K562 (cell line): Measurements from ENCODE around the gene SLC10A3. TPM values are rescaled to one million over a fixed set of nuclear protein-coding genes. Genes with fewer than 3 reads are reported as not detected.

Experiments used
- DDX20 ChIP-seq: fragments of 450-650 bp; IDR thresholded peaks from 2 replicates; pipeline ENCODE4 v1.6.1; 2016; ENCODE audit warnings: missing genetic modification characterization, low read depth, mild to moderate bottlenecking, missing compliant biosample characterization, moderate library complexity
- ELF2 ChIP-seq: fragments of 250-450 bp; sonication (Bioruptor Pico); IDR thresholded peaks from 2 replicates; pipeline ENCODE4 v1.5.0; 2021; ENCODE audit warnings: mild to moderate bottlenecking
- HCFC1 ChIP-seq: IDR thresholded peaks from 2 replicates; pipeline ENCODE4 v1.6.1; 2012; ENCODE audit warnings: low read depth, low read length, improper control_type of control experiment
- HMGN3 ChIP-seq: IDR thresholded peaks from 2 replicates; pipeline ENCODE4 v1.6.1; 2011; ENCODE audit warnings: borderline replicate concordance, low read depth, mild to moderate bottlenecking, mixed read lengths, low read length; ENCODE audit not compliant: insufficient read length; ENCODE audit errors: extremely low read depth
- NRF1 ChIP-seq, 2 experiments: fragments of 450-650 bp; IDR thresholded peaks in 1 of 2; conservative IDR thresholded peaks in 1 of 2; 2 replicates each; pipeline ENCODE4 v1.6.1; 2014; ENCODE audit warnings: mild to moderate bottlenecking in 2 of 2
- POU5F1 ChIP-seq: fragments of 150-350 bp; IDR thresholded peaks from 2 replicates; pipeline ENCODE4 v1.6.1; 2014; ENCODE audit warnings: borderline replicate concordance, low read length, low read depth, mild to moderate bottlenecking; ENCODE audit not compliant: partially characterized antibody
- RAD51 ChIP-seq: fragments of 450-650 bp; IDR thresholded peaks from 2 replicates; pipeline ENCODE4 v1.7.1; 2016; ENCODE audit warnings: low read depth, mild to moderate bottlenecking, borderline replicate concordance
- SIX5 ChIP-seq, 2 experiments: IDR thresholded peaks; 2 replicates each; pipeline ENCODE4 v1.6.1; 2011; ENCODE audit warnings: low read length in 2 of 2, borderline replicate concordance in 1 of 2, low read depth in 1 of 2, mild to moderate bottlenecking in 1 of 2, moderate library complexity in 1 of 2; ENCODE audit not compliant: insufficient read depth in 1 of 2
- TCF3 ChIP-seq: sonication (generic); formaldehyde crosslinking; IDR thresholded peaks from 2 replicates; pipeline ENCODE4 v1.4.0; 2020; ENCODE audit warnings: mild to moderate bottlenecking, missing genetic modification reagents
- TFAM ChIP-seq: fragments of 250-450 bp; sonication (Bioruptor Pico); conservative IDR thresholded peaks from 2 replicates; pipeline ENCODE4 v1.5.0; 2021; ENCODE audit warnings: mild to moderate bottlenecking, moderate library complexity
- ZNF165 ChIP-seq: fragments of 250-450 bp; sonication (Bioruptor Pico); IDR thresholded peaks from 2 replicates; pipeline ENCODE4 v1.4.0; 2020; ENCODE audit warnings: borderline replicate concordance
- ZNF253 ChIP-seq: fragments of 250-450 bp; sonication (Bioruptor Pico); conservative IDR thresholded peaks from 2 replicates; pipeline ENCODE4 v1.6.1; 2021; ENCODE audit warnings: mild to moderate bottlenecking
- polyA plus RNA-seq, 8 experiments: library from polyadenylated mRNA; depleted of rRNA in 4 of 8; stranded (reverse) in 5 of 8; unstranded in 3 of 8; fragments of >200 nt; fragmentation: Nextera tagmentation in 2 of 8; fragmentation: Illumina TruSeq in 1 of 8; extraction: Ambion mirVana in 2 of 8; extraction: Trizol in 1 of 8; gene quantifications; 2 replicates each; pipeline versions ENCODE4 v1.2.1 to v1.2.3, GENCODE V29; 2011 to 2014; ENCODE audit warnings: inconsistent platforms in 1 of 8, missing spikeins in 1 of 8
- total RNA-seq, 7 experiments: library from RNA; depleted of rRNA in 6 of 7; stranded (reverse); fragments of >200 nt in 6 of 7; fragmentation: Illumina TruSeq in 2 of 7; extraction: Trizol in 2 of 7; gene quantifications; 2 replicates each; pipeline versions ENCODE4 v1.2.1 to v1.2.3, GENCODE V29; 2011 to 2021; ENCODE audit warnings: low replicate concordance in 1 of 7
- TF ChIP-seq, protein P1 (sequence below): fragments of 450-650 bp; IDR thresholded peaks from 2 replicates; pipeline ENCODE4 v1.6.1; 2016; ENCODE audit warnings: mild to moderate bottlenecking, moderate library complexity
- TF ChIP-seq, protein P2 (sequence below): sonication (generic); formaldehyde crosslinking; IDR thresholded peaks from 2 replicates; pipeline ENCODE4 v1.8.1; 2023; ENCODE audit warnings: mild to moderate bottlenecking, missing genetic modification reagents
- TF ChIP-seq, protein P3 (sequence below): fragments of 250-450 bp; sonication (Bioruptor Pico); IDR thresholded peaks from 2 replicates; pipeline ENCODE4 v1.8.0; 2022; ENCODE audit warnings: moderate library complexity, mild to moderate bottlenecking, inconsistent platforms

Gene SLC10A3
- total and polyA plus RNA-seq, 9 of the 15 experiments (the other 6 are each of a cell fraction or from before 2014, with no cell fraction given): 5.2 to 30.6 (median 16.7) TPM

DNA sequence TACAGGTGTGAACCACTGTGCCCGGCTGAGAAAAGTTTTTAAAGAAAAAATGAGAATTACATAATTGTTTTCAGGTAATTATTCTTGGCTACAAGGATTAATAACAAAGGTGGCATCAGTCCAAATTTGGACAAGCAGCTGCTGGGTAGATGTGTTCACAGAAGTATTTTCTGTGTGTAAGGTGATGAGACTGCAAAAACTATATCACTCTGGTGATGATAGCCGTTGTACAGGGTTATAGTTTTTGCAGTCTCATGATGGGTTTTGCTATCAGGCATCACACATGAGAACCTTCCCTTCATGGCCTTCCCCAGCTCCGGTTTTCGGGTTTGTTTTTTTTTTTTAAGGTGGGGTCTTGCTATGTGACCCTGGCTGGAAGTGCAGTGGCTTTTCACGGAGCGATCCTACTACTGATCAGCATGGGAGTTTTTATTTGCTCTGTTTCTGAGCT, 5.1 kb upstream of the SLC10A3 start (continued):
- TF ChIP-seq SIX5 (IDR thresholded peaks at IDR 0.05; ENCODE audit: borderline replicate concordance in 1 of 2, insufficient read depth in 1 of 2, low read depth in 1 of 2, low read length in 2 of 2) (no peak), HCFC1 (no peak), TFAM (no peak), RAD51 (no peak), HMGN3 (no peak), ELF2 (CRISPR knock-in tag) (no peak), POU5F1 (no peak), TCF3 (peak; percentile 78), ZNF165 (CRISPR knock-in tag) (no peak), NRF1 (conservative IDR thresholded peaks at IDR 0.05 in 1 of 2, IDR thresholded peaks at IDR 0.05 in 1 of 2) (no peak), DDX20 (tag) (no peak), ZNF253 (CRISPR knock-in tag) (no peak)
- TF ChIP-seq, protein P1, sequence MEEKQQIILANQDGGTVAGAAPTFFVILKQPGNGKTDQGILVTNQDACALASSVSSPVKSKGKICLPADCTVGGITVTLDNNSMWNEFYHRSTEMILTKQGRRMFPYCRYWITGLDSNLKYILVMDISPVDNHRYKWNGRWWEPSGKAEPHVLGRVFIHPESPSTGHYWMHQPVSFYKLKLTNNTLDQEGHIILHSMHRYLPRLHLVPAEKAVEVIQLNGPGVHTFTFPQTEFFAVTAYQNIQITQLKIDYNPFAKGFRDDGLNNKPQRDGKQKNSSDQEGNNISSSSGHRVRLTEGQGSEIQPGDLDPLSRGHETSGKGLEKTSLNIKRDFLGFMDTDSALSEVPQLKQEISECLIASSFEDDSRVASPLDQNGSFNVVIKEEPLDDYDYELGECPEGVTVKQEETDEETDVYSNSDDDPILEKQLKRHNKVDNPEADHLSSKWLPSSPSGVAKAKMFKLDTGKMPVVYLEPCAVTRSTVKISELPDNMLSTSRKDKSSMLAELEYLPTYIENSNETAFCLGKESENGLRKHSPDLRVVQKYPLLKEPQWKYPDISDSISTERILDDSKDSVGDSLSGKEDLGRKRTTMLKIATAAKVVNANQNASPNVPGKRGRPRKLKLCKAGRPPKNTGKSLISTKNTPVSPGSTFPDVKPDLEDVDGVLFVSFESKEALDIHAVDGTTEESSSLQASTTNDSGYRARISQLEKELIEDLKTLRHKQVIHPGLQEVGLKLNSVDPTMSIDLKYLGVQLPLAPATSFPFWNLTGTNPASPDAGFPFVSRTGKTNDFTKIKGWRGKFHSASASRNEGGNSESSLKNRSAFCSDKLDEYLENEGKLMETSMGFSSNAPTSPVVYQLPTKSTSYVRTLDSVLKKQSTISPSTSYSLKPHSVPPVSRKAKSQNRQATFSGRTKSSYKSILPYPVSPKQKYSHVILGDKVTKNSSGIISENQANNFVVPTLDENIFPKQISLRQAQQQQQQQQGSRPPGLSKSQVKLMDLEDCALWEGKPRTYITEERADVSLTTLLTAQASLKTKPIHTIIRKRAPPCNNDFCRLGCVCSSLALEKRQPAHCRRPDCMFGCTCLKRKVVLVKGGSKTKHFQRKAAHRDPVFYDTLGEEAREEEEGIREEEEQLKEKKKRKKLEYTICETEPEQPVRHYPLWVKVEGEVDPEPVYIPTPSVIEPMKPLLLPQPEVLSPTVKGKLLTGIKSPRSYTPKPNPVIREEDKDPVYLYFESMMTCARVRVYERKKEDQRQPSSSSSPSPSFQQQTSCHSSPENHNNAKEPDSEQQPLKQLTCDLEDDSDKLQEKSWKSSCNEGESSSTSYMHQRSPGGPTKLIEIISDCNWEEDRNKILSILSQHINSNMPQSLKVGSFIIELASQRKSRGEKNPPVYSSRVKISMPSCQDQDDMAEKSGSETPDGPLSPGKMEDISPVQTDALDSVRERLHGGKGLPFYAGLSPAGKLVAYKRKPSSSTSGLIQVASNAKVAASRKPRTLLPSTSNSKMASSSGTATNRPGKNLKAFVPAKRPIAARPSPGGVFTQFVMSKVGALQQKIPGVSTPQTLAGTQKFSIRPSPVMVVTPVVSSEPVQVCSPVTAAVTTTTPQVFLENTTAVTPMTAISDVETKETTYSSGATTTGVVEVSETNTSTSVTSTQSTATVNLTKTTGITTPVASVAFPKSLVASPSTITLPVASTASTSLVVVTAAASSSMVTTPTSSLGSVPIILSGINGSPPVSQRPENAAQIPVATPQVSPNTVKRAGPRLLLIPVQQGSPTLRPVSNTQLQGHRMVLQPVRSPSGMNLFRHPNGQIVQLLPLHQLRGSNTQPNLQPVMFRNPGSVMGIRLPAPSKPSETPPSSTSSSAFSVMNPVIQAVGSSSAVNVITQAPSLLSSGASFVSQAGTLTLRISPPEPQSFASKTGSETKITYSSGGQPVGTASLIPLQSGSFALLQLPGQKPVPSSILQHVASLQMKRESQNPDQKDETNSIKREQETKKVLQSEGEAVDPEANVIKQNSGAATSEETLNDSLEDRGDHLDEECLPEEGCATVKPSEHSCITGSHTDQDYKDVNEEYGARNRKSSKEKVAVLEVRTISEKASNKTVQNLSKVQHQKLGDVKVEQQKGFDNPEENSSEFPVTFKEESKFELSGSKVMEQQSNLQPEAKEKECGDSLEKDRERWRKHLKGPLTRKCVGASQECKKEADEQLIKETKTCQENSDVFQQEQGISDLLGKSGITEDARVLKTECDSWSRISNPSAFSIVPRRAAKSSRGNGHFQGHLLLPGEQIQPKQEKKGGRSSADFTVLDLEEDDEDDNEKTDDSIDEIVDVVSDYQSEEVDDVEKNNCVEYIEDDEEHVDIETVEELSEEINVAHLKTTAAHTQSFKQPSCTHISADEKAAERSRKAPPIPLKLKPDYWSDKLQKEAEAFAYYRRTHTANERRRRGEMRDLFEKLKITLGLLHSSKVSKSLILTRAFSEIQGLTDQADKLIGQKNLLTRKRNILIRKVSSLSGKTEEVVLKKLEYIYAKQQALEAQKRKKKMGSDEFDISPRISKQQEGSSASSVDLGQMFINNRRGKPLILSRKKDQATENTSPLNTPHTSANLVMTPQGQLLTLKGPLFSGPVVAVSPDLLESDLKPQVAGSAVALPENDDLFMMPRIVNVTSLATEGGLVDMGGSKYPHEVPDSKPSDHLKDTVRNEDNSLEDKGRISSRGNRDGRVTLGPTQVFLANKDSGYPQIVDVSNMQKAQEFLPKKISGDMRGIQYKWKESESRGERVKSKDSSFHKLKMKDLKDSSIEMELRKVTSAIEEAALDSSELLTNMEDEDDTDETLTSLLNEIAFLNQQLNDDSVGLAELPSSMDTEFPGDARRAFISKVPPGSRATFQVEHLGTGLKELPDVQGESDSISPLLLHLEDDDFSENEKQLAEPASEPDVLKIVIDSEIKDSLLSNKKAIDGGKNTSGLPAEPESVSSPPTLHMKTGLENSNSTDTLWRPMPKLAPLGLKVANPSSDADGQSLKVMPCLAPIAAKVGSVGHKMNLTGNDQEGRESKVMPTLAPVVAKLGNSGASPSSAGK: no peak
- TF ChIP-seq, protein P2, sequence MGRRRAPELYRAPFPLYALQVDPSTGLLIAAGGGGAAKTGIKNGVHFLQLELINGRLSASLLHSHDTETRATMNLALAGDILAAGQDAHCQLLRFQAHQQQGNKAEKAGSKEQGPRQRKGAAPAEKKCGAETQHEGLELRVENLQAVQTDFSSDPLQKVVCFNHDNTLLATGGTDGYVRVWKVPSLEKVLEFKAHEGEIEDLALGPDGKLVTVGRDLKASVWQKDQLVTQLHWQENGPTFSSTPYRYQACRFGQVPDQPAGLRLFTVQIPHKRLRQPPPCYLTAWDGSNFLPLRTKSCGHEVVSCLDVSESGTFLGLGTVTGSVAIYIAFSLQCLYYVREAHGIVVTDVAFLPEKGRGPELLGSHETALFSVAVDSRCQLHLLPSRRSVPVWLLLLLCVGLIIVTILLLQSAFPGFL (CRISPR knock-in tag): no peak
- TF ChIP-seq, protein P3, sequence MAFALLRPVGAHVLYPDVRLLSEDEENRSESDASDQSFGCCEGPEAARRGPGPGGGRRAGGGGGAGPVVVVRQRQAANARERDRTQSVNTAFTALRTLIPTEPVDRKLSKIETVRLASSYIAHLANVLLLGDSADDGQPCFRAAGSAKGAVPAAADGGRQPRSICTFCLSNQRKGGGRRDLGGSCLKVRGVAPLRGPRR: peak; percentile 72; the same call in 1 of the 2 replicates
